Caco-2 (cell line): ENCODE results near the gene ATXN7L3. TPM values are rescaled to one million over a fixed set of nuclear protein-coding genes. Genes with fewer than 3 reads are reported as not detected.
"Not testable (repeated sequence)": the region's sequence is repeated elsewhere in the genome, so short reads cannot be mapped to it uniquely, and the experiment has no call there.

Experiments used
- BruUV-seq: library from RNA; stranded (reverse); fragments of 400-500 nt; replicated peaks from 2 replicates; lab custom pipeline; 2021; lab: Mats Ljungman, UMichigan
- CTCF ChIA-PET: fragments of 300-600 bp; sonication (Branson Sonifier 250); formaldehyde crosslinking; loops from one replicate; lab custom pipeline; 2022; ENCODE audit warnings: antibody characterized with exemption; lab: Charles Lee
- POLR2A ChIA-PET: fragments of 300-600 bp; sonication (Branson Sonifier 250); formaldehyde crosslinking; loops from one replicate; lab custom pipeline; 2022; ENCODE audit warnings: antibody characterized with exemption; lab: Charles Lee
- DNase-seq, 2 experiments: peaks; one replicate each; pipeline versions ENCODE4 v3.0.0 to v3.0.0-alpha.2; 2020 to 2022
- H3K27me3 ChIP-seq: replicated peaks from 2 replicates; pipeline ENCODE4 v1.6.0; 2011; ENCODE audit warnings: low read length; ENCODE audit not compliant: control insufficient read depth, insufficient read depth
- H3K36me3 ChIP-seq: 2 replicates; pipeline ENCODE4 v1.5.1; 2011; ENCODE audit warnings: low read length; ENCODE audit not compliant: control insufficient read depth, insufficient read depth
- H3K4me1 ChIP-seq: fragments of 250-450 bp; sonication (Bioruptor Pico); 2 replicates; pipeline ENCODE4 v1.5.1; 2020; ENCODE audit warnings: mild to moderate bottlenecking
- H3K4me3 ChIP-seq: 2 replicates; pipeline ENCODE4 v1.5.1; 2011; ENCODE audit warnings: low read depth, mild to moderate bottlenecking, control low read depth, low read length
- H3K9me3 ChIP-seq: fragments of 250-450 bp; sonication (Bioruptor Pico); 2 replicates; pipeline ENCODE4 v1.5.1; 2020; ENCODE audit warnings: mild to moderate bottlenecking, moderate library complexity
- H3K27ac Mint-ChIP-seq: one replicate; pipeline ENCODE4 v1.8.0; 2022; ENCODE audit warnings: mixed read lengths; ENCODE audit not compliant: unreplicated experiment
- H3K27me3 Mint-ChIP-seq: one replicate; pipeline ENCODE4 v1.8.0; 2022; ENCODE audit warnings: mixed read lengths; ENCODE audit not compliant: insufficient read depth, unreplicated experiment
- H3K36me3 Mint-ChIP-seq: one replicate; pipeline ENCODE4 v1.8.0; 2022; ENCODE audit warnings: mild to moderate bottlenecking, mixed read lengths; ENCODE audit not compliant: insufficient read depth, unreplicated experiment
- H3K4me1 Mint-ChIP-seq: one replicate; pipeline ENCODE4 v1.8.0; 2022; ENCODE audit warnings: low read depth, mixed read lengths; ENCODE audit not compliant: unreplicated experiment
- H3K4me3 Mint-ChIP-seq: one replicate; pipeline ENCODE4 v1.8.0; 2022; ENCODE audit warnings: mild to moderate bottlenecking, moderate library complexity, mixed read lengths; ENCODE audit not compliant: unreplicated experiment
- H3K9me3 Mint-ChIP-seq: one replicate; pipeline ENCODE4 v1.8.0; 2022; ENCODE audit warnings: mixed read lengths; ENCODE audit not compliant: unreplicated experiment
- CTCF ChIP-seq, 2 experiments: fragments of 200-600 bp in 1 of 2; IDR thresholded peaks; 1 replicate in 1 of 2; 2 replicates in 1 of 2; pipeline versions ENCODE4 v1.5.1 to v1.8.0; 2011 to 2022; ENCODE audit warnings: antibody characterized with exemption in 1 of 2, control low read depth in 1 of 2, inconsistent platforms in 1 of 2, low read depth in 1 of 2, low read length in 1 of 2, mild to moderate bottlenecking in 1 of 2, moderate library complexity in 1 of 2; ENCODE audit not compliant: insufficient read depth in 1 of 2, severe bottlenecking in 1 of 2, unreplicated experiment in 1 of 2
- intact Hi-C: fragments of 100-400 bp; cut with micrococcal nuclease; formaldehyde crosslinking; loops from one replicate; pipeline ENCODE4 v1.10.0; 2022; ENCODE audit not compliant: unreplicated experiment
- total RNA-seq: library from RNA; stranded (reverse); gene quantifications from 2 replicates; pipeline ENCODE4 v1.2.3, GENCODE V29; 2022

Gene ATXN7L3
- total RNA-seq, 1 experiment from 2014 or later: 92.0 TPM

- no peak overlapping the region for H3K4me3 ChIP-seq
- CTCF ChIA-PET: interaction anchor here (1.4 kb wide), 1 partner anchor 21 kb away, joined by 4 read pairs; no protein-coding TSS in a partner anchor
- H3K27me3 ChIP-seq: no peaks in the 10 kb centered on the region
- no TSS peak for BruUV-seq
- Mint-ChIP-seq H3K27me3 (no peaks in the 10 kb centered on the region), H3K4me3 (no peak overlapping the region), H3K36me3 (peaks cover 53% of the 10 kb centered on the region), H3K4me1 (no peaks in the 10 kb centered on the region), H3K27ac (no peak overlapping the region), H3K9me3 (no peaks in the 10 kb centered on the region)
- peaks cover 1% of the 10 kb centered on the region; the same call in 1 of the 2 replicates for H3K36me3 ChIP-seq
- intact Hi-C loops: no loop called here
- no peak for DNase-seq
- peaks cover 3% of the 10 kb centered on the region; the same call in 1 of the 2 replicates for H3K4me1 ChIP-seq
- POLR2A ChIA-PET: no interaction called here
- no peaks in the 10 kb centered on the region for H3K9me3 ChIP-seq
- TF ChIP-seq CTCF (IDR thresholded peaks at IDR 0.05; ENCODE audit: insufficient read depth in 1 of 2, low read depth in 1 of 2, low read length in 1 of 2, severe bottlenecking in 1 of 2, unreplicated experiment in 1 of 2): no peak
These were observed 51.9 kb downstream of the ATXN7L3 start for GRCh38 chr17:44147812-44148211.

DNA sequence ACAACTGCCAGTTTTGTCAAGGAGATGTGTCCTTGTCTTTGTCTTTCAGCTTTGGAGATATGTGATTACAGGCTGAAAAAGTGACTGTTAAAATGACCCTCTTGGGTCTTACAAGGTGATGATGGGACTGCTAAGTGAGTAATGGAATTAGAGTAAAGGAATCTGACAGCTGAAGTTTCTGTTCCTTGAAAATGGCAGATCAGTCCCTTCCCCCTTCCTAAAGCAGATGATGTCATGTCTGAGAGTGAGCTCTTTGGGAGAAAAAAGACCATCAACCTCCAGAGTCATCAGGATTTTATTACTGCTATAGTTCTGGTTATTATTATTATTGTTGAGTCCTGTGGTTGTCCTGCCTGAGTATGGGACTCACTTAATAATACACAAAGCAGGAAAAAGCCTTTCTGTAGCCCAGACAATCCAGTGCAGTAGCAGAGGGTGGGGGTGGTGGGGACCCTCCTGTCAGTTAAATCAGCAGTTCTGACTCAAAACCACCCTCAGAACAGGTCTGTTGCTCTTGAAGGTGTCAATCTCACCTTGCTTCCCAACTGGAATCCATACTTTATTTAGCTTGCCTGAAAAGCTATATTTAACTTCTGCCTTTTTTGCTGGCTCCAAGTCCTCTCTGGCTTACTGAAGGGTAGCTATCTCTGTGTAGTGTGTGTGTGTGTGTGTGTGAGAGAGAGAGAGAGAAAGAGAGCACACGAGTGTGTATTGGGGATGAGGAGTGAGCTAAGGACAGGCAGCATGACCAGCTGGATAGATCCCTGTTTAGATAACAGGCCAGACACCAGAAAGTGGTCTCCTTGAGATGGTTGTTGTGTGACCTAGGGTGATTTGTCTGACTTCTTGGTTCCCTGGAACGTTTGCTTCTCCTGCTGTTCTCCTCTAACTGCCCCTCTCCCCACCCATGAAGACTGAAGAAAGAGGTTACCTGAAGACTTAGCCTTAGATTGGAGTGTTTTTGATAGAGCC lies 53.0 kb downstream of the ATXN7L3 start:
- no peak for TF ChIP-seq CTCF (IDR thresholded peaks at IDR 0.05; ENCODE audit: insufficient read depth in 1 of 2, low read depth in 1 of 2, low read length in 1 of 2, severe bottlenecking in 1 of 2, unreplicated experiment in 1 of 2)
- BruUV-seq: no TSS peak
- H3K9me3 Mint-ChIP-seq: no peaks in the 10 kb centered on the region
- CTCF ChIA-PET: interaction anchor here (1.1 kb wide), 1 partner anchor 22 kb away, joined by 3 read pairs; no protein-coding TSS in a partner anchor
- H3K4me1 Mint-ChIP-seq: no peaks in the 10 kb centered on the region
- POLR2A ChIA-PET: no interaction called here
- H3K4me3 Mint-ChIP-seq: no peak overlapping the region
- H3K27ac Mint-ChIP-seq: no peak overlapping the region
- Histone ChIP-seq H3K9me3 (no peaks in the 10 kb centered on the region), H3K27me3 (no peaks in the 10 kb centered on the region), H3K36me3 (peaks cover 1% of the 10 kb centered on the region; the same call in 1 of the 2 replicates), H3K4me3 (no peak overlapping the region), H3K4me1 (peaks cover 7% of the 10 kb centered on the region; the same call in 1 of the 2 replicates)
- no peak for DNase-seq
- peaks cover 55% of the 10 kb centered on the region for H3K36me3 Mint-ChIP-seq
- no peaks in the 10 kb centered on the region for H3K27me3 Mint-ChIP-seq
- intact Hi-C loops: no loop called here

GRCh38 chr17:44144966-44145739 lies 54.5 kb downstream of the ATXN7L3 start:
- H3K4me3 Mint-ChIP-seq: no peak overlapping the region
- TF ChIP-seq CTCF (IDR thresholded peaks at IDR 0.05; ENCODE audit: insufficient read depth in 1 of 2, low read depth in 1 of 2, low read length in 1 of 2, severe bottlenecking in 1 of 2, unreplicated experiment in 1 of 2): no peak
- H3K27ac Mint-ChIP-seq: no peak overlapping the region
- Histone ChIP-seq H3K4me1 (peaks cover 7% of the 10 kb centered on the region; the same call in 1 of the 2 replicates), H3K4me3 (no peak overlapping the region), H3K27me3 (no peaks in the 10 kb centered on the region), H3K9me3 (no peaks in the 10 kb centered on the region), H3K36me3 (peaks cover 1% of the 10 kb centered on the region; the same call in 1 of the 2 replicates)
- H3K36me3 Mint-ChIP-seq: peaks cover 50% of the 10 kb centered on the region
- POLR2A ChIA-PET: no interaction called here
- intact Hi-C loops: no loop called here
- H3K27me3 Mint-ChIP-seq: no peaks in the 10 kb centered on the region
- no peaks in the 10 kb centered on the region for H3K9me3 Mint-ChIP-seq
- no peaks in the 10 kb centered on the region for H3K4me1 Mint-ChIP-seq
- CTCF ChIA-PET: interaction anchor here (0.6 kb wide), 1 partner anchor 104 kb away, joined by 3 read pairs; no protein-coding TSS in a partner anchor
- DNase-seq: no peak
- BruUV-seq: no TSS peak

- peaks cover 49% of the 10 kb centered on the region for H3K36me3 Mint-ChIP-seq
- CTCF ChIA-PET, H3K4me3 ChIP-seq, BruUV-seq, H3K36me3 ChIP-seq, H3K4me1 ChIP-seq, H3K27me3 ChIP-seq, H3K4me1 Mint-ChIP-seq, H3K27ac Mint-ChIP-seq, POLR2A ChIA-PET, DNase-seq, H3K9me3 Mint-ChIP-seq, H3K4me3 Mint-ChIP-seq, intact Hi-C loops, H3K9me3 ChIP-seq, H3K27me3 Mint-ChIP-seq: not testable (repeated sequence)
These were observed 55.8 kb downstream of the ATXN7L3 start for GRCh38 chr17:44143921-44144320.
